ENCODE data around the gene PRR11.
"Not testable (repeated sequence)": the region's sequence is repeated elsewhere in the genome, so short reads cannot be mapped to it uniquely, and the experiment has no call there.

The PRR11 gene

GRCh38 chr17:59151006-59151405, 4.5 kb upstream of the PRR11 start:
- in situ Hi-C loops (cut with MboI; ENCODE audit: low sequenced_read_pairs) = no loop called here

- in situ Hi-C loops (cut with MboI; ENCODE audit: low sequenced_read_pairs) = no loop called here
These were observed 4.0 kb upstream of the PRR11 start for GRCh38 chr17:59151591-59151990.

GRCh38 chr17:59152925-59153324, 2.6 kb upstream of the PRR11 start:
- in situ Hi-C loops (cut with MboI; ENCODE audit: low sequenced_read_pairs) = no loop called here

GRCh38 chr17:59154292-59154720, 1.2 kb upstream of the PRR11 start:
- in situ Hi-C loops (cut with MboI; ENCODE audit: low sequenced_read_pairs) = no loop called here

- in situ Hi-C loops (cut with MboI; ENCODE audit: low sequenced_read_pairs) = no loop called here
These were observed 666 bp upstream of the PRR11 start, which contains the start of gene SKA2 for GRCh38 chr17:59154721-59155438. Gene SKA2, minus strand, starts transcription at chr17:59155186. Its CDS starts 23 bp downstream, at chr17:59155163.

- in situ Hi-C loops (cut with MboI; ENCODE audit: low sequenced_read_pairs) = no loop called here
These were observed 4.8 kb downstream of the PRR11 start for GRCh38 chr17:59160157-59161025.

GRCh38 chr17:59161477-59161876, 5.9 kb downstream of the PRR11 start:
- in situ Hi-C loops (cut with MboI; ENCODE audit: low sequenced_read_pairs) = no loop called here

- in situ Hi-C loops (cut with MboI; ENCODE audit: low sequenced_read_pairs) = no loop called here
These were observed 10.4 kb downstream of the PRR11 start for GRCh38 chr17:59165933-59166342.

GRCh38 chr17:59167571-59168001, 12.0 kb downstream of the PRR11 start:
- in situ Hi-C loops (cut with MboI; ENCODE audit: low sequenced_read_pairs) = no loop called here

GRCh38 chr17:59172436-59173004, 17.0 kb downstream of the PRR11 start:
- in situ Hi-C loops (cut with MboI; ENCODE audit: low sequenced_read_pairs) = no loop called here

- in situ Hi-C loops (cut with MboI; ENCODE audit: low sequenced_read_pairs) = no loop called here
These were observed 19.1 kb downstream of the PRR11 start for GRCh38 chr17:59174671-59175070.

GRCh38 chr17:59175076-59175475, 19.5 kb downstream of the PRR11 start:
- in situ Hi-C loops (cut with MboI; ENCODE audit: low sequenced_read_pairs) = no loop called here

- in situ Hi-C loops (cut with MboI; ENCODE audit: low sequenced_read_pairs) = no loop called here
These were observed 22.9 kb downstream of the PRR11 start for GRCh38 chr17:59178266-59178985.

- in situ Hi-C loops (cut with MboI; ENCODE audit: low sequenced_read_pairs) = not testable (repeated sequence)
These were observed 24.1 kb downstream of the PRR11 start for GRCh38 chr17:59179601-59180000.

- in situ Hi-C loops (cut with MboI; ENCODE audit: low sequenced_read_pairs) = no loop called here
These were observed 25.1 kb downstream of the PRR11 start for GRCh38 chr17:59180626-59181025.

GRCh38 chr17:59181481-59181880, 25.9 kb downstream of the PRR11 start:
- in situ Hi-C loops (cut with MboI; ENCODE audit: low sequenced_read_pairs) = no loop called here

GRCh38 chr17:59185997-59186396, 30.5 kb downstream of the PRR11 start:
- in situ Hi-C loops (cut with MboI; ENCODE audit: low sequenced_read_pairs) = no loop called here

- in situ Hi-C loops (cut with MboI; ENCODE audit: low sequenced_read_pairs) = no loop called here
These were observed 31.3 kb downstream of the PRR11 start for GRCh38 chr17:59186850-59187249.

- in situ Hi-C loops (cut with MboI; ENCODE audit: low sequenced_read_pairs) = no loop called here
These were observed 35.3 kb downstream of the PRR11 start for GRCh38 chr17:59190806-59191205.

- in situ Hi-C loops (cut with MboI; ENCODE audit: low sequenced_read_pairs) = no loop called here
These were observed 37.9 kb downstream of the PRR11 start for GRCh38 chr17:59193336-59193862.

- in situ Hi-C loops (cut with MboI; ENCODE audit: low sequenced_read_pairs) = no loop called here
These were observed 43.9 kb downstream of the PRR11 start for GRCh38 chr17:59199398-59199797.
